ENCODE measurements around the gene XKR8. TPM values are rescaled to one million over a fixed set of nuclear protein-coding genes. Genes with fewer than 3 reads are reported as not detected.

XKR8 gene
- total and polyA plus RNA-seq, 9 donors = 2.3 to 8.6 (median 7.8) TPM

DNA sequence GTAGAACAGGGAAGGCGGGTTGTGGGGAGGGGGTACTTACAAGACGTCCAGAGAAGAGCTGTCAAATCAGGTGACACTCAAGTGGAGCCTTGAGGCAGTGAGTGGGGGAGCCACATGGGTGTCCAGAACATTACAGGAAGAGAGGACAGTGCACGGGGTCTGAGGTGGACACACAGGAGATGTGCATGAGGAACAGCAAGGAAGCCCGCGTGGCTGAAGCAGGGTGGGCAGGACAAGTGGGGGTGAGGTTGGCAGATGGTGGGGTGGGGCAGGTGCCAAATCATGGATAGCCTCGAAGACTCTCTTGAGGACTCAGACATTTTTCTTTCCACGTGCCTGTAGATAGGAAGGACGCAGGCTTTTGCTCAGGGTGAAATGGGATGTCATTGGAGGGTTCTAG, 24.1 kb upstream of the XKR8 start:
- H3K4me1 ChIP-seq (ENCODE audit: control insufficient read depth, insufficient read depth, low read length) = peaks cover 6% of the 10 kb centered on the region
- DNase-seq = no peak
- H3K36me3 ChIP-seq (ENCODE audit: control insufficient read depth, insufficient read depth, low read length) = no peaks in the 10 kb centered on the region
- H3K27me3 ChIP-seq (ENCODE audit: control insufficient read depth, insufficient read depth, low read length) = peaks cover 23% of the 10 kb centered on the region
- WGBS (ENCODE audit: insufficient coverage) = 49% methylated on average over 8 of the region's 8 CpGs
- no peak overlapping the region for H3K27ac ChIP-seq (ENCODE audit: low read length)
- H3K9me3 ChIP-seq (replicated peaks; ENCODE audit: control insufficient read depth, low read depth, low read length) = no peaks in the 10 kb centered on the region
- H3K4me3 ChIP-seq (ENCODE audit: low read length) = no peak overlapping the region

DNA sequence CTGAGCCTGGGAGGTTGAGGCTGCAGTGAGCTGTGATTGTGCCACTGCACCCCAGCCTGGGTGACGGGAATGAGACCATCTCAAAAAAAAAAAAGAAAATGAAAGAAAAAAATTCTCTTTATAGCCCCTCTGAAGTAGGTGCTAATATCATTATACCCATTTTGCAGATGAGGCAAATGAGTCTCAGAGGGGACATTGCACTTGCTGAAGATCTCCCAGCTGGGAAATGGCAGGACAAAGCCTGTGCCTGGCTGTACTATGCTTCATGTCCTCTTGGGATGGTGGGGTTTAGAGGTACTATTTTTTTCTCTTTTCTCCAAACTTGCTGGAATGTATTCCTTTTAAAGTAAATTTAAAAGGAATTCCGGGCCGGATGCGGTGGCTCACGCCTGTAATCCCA, 23.4 kb upstream of the XKR8 start:
- H3K27me3 ChIP-seq (ENCODE audit: control insufficient read depth, insufficient read depth, low read length) = peaks cover 23% of the 10 kb centered on the region
- WGBS (ENCODE audit: insufficient coverage) = no CpG with 5 or more reads among the region's 5 CpGs
- H3K27ac ChIP-seq (ENCODE audit: low read length) = no peak overlapping the region
- DNase-seq = no peak
- H3K36me3 ChIP-seq (ENCODE audit: control insufficient read depth, insufficient read depth, low read length) = no peaks in the 10 kb centered on the region
- H3K4me1 ChIP-seq (ENCODE audit: control insufficient read depth, insufficient read depth, low read length) = peaks cover 6% of the 10 kb centered on the region
- H3K4me3 ChIP-seq (ENCODE audit: low read length) = no peak overlapping the region
- H3K9me3 ChIP-seq (replicated peaks; ENCODE audit: control insufficient read depth, low read depth, low read length) = no peaks in the 10 kb centered on the region

DNA sequence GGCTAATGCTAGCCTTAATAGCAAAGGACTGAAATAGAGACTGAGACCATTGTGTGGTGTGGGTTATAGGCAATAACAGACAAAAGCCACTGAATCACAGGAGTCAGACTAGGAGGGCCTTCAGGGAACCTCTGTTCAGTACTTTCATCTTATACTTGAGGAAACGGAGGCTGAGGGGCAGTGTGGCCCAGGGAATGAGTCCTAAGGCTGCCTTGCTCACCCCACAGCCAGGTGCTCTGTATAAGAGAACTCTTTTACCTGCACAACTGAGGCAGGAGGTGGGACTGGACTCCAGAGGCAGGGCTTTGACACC, 22.3 kb upstream of the XKR8 start:
- peaks cover 23% of the 10 kb centered on the region for H3K27me3 ChIP-seq (ENCODE audit: control insufficient read depth, insufficient read depth, low read length)
- no CpG with 5 or more reads among the region's 1 CpG for WGBS (ENCODE audit: insufficient coverage)
- H3K4me1 ChIP-seq (ENCODE audit: control insufficient read depth, insufficient read depth, low read length) = peaks cover 6% of the 10 kb centered on the region
- no peak overlapping the region for H3K27ac ChIP-seq (ENCODE audit: low read length)
- H3K36me3 ChIP-seq (ENCODE audit: control insufficient read depth, insufficient read depth, low read length) = no peaks in the 10 kb centered on the region
- no peaks in the 10 kb centered on the region for H3K9me3 ChIP-seq (replicated peaks; ENCODE audit: control insufficient read depth, low read depth, low read length)
- DNase-seq = no peak
- H3K4me3 ChIP-seq (ENCODE audit: low read length) = no peak overlapping the region

DNA sequence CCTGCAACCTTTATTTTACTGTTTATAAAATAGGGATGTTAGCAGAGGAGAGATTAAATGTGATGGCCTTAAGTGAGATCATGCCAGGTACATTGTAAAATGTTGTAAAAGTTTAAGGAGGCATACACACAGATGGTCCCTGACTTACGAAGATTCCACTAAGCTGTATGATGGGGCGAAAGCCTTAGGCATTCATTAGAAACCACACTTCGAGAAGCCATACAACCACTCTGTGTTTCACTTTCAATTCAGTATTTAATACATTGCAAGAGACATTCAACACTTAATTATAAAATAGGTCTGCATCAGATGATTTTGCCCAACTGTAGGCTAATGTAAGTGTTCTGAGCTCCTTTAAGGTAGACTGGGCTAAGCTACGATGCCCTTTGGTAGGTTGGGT, 21.3 kb upstream of the XKR8 start:
- no peak overlapping the region for H3K27ac ChIP-seq (ENCODE audit: low read length)
- DNase-seq = no peak
- no peaks in the 10 kb centered on the region for H3K36me3 ChIP-seq (ENCODE audit: control insufficient read depth, insufficient read depth, low read length)
- no CpG with 5 or more reads among the region's 4 CpGs for WGBS (ENCODE audit: insufficient coverage)
- H3K4me3 ChIP-seq (ENCODE audit: low read length) = no peak overlapping the region
- H3K4me1 ChIP-seq (ENCODE audit: control insufficient read depth, insufficient read depth, low read length) = peaks cover 6% of the 10 kb centered on the region
- peaks cover 23% of the 10 kb centered on the region for H3K27me3 ChIP-seq (ENCODE audit: control insufficient read depth, insufficient read depth, low read length)
- no peaks in the 10 kb centered on the region for H3K9me3 ChIP-seq (replicated peaks; ENCODE audit: control insufficient read depth, low read depth, low read length)

DNA sequence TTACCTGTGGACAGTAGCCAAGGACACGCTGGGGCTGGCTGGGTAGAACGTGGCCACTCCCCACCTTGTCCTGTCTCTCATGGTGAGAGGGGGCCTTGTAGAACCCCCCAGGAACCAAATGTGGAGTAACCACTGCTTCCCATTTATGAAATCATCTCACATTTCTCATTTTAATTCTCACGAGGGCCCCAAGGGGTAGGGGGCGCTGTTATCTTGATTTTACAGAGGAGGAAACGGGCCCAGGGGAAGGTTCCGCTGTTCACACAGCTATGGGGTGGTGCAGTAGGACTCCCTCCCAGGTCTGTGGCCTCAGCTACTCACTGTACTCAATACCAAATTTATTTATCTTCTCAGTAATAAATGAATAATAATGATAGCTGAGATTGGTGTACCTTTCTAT, 19.5 kb upstream of the XKR8 start:
- Histone ChIP-seq H3K27ac (ENCODE audit: low read length) (no peak overlapping the region), H3K27me3 (ENCODE audit: control insufficient read depth, insufficient read depth, low read length) (peaks cover 15% of the 10 kb centered on the region), H3K4me1 (ENCODE audit: control insufficient read depth, insufficient read depth, low read length) (no peaks in the 10 kb centered on the region), H3K4me3 (ENCODE audit: low read length) (no peak overlapping the region), H3K36me3 (ENCODE audit: control insufficient read depth, insufficient read depth, low read length) (no peaks in the 10 kb centered on the region), H3K9me3 (replicated peaks; ENCODE audit: control insufficient read depth, low read depth, low read length) (no peaks in the 10 kb centered on the region)
- 53% methylated on average over 2 of the region's 6 CpGs for WGBS (ENCODE audit: insufficient coverage)
- DNase-seq = no peak

DNA sequence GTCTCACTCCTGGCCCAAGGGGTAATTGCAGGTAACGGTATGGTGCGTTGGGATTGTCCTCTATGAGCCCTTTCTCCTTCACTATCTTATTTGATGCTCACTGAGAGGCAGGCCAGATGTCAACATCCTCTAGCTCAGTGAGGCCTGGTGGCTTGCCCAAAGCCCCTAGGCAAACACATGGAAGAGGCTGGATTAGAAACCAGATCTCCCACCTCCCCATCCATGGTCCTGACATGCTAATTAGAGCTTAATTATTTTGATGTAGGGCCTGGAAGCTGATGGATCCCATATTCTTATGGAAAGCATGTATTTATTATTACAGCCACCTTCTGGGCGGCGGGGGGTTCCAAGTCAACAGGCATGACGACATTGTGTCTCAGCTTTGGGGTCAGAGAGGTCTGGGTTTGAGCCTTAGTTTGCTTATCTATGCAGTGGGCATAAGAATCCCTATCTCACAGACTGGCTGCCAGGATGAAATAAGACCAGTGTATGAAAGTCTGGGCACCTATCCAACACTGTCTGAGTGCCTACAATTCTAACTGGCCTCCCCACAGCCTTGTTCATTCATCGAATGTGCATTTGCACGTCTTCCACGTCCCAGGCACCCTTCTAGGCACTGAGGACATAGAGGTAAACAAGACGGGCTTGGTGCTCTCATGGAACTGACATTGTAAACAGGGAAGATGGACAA, 18.8 kb upstream of the XKR8 start:
- Histone ChIP-seq H3K9me3 (replicated peaks; ENCODE audit: control insufficient read depth, low read depth, low read length) (no peaks in the 10 kb centered on the region), H3K4me3 (ENCODE audit: low read length) (no peak overlapping the region), H3K36me3 (ENCODE audit: control insufficient read depth, insufficient read depth, low read length) (no peaks in the 10 kb centered on the region), H3K27me3 (ENCODE audit: control insufficient read depth, insufficient read depth, low read length) (peaks cover 12% of the 10 kb centered on the region), H3K4me1 (ENCODE audit: control insufficient read depth, insufficient read depth, low read length) (no peaks in the 10 kb centered on the region), H3K27ac (ENCODE audit: low read length) (no peak overlapping the region)
- WGBS (ENCODE audit: insufficient coverage) = 92% methylated on average over 5 of the region's 9 CpGs
- no peak for DNase-seq

DNA sequence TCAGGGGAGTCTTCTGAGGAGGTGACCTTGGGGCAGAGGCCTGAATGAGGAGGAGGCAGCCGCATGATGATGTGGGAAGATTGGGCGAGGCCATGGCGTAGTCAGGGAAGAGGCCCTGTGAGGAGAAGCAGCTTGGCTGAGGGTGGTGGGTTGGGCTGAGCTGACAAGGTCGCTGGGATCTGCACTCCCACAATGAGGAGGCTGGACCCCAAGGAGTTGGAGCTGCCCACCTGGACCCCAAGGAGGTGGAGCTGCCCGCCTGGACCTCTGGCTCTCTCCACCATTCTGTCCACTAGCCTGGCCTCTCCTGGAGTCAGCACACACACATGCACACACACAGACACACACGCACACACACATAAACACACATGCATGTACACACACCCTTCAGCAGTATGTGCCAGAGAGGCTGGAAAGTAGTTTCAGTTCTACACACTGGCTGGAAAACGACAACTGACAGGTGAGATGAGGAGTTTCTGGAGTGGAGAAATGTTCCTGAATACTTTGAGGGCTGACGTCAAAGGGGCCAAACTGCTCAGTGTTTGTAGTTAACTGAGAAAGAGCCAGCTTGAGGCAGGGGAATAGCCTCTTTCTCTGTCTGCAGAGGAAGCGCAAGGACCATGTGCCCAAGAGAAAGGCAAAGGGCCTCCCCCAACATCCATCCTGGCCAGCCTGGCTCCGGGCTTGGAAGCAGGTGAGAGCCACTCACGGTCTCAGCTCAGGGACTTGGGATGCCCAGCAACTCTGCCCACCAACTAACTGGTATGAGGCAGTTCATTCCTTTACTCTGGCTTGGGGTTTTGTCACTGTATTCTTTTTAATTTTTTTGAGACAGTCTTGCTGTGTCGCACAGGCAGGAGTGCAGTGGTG, 17.9 kb upstream of the XKR8 start:
- no peaks in the 10 kb centered on the region for H3K9me3 ChIP-seq (replicated peaks; ENCODE audit: control insufficient read depth, low read depth, low read length)
- peaks cover 9% of the 10 kb centered on the region for H3K27me3 ChIP-seq (ENCODE audit: control insufficient read depth, insufficient read depth, low read length)
- H3K4me1 ChIP-seq (ENCODE audit: control insufficient read depth, insufficient read depth, low read length) = no peaks in the 10 kb centered on the region
- 71% methylated on average over 9 of the region's 12 CpGs for WGBS (ENCODE audit: insufficient coverage)
- no peaks in the 10 kb centered on the region for H3K36me3 ChIP-seq (ENCODE audit: control insufficient read depth, insufficient read depth, low read length)
- peak; percentile 11 for DNase-seq
- H3K27ac ChIP-seq (ENCODE audit: low read length) = no peak overlapping the region
- no peak overlapping the region for H3K4me3 ChIP-seq (ENCODE audit: low read length)

DNA sequence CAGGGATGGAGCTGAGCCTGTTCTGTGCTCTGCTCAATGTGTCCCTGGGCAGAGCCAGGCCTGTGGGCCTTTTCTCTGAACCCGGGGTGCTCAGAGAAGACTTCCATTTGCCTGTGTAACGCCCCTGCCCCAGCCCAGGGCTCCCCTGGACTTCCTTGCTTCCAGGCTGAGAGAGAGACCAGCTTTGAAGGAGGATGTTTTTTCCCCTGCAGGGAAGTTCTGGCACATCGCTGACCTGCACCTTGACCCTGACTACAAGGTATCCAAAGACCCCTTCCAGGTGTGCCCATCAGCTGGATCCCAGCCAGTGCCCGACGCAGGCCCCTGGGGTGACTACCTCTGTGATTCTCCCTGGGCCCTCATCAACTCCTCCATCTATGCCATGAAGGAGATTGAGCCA, 14.8 kb upstream of the XKR8 start:
- WGBS (ENCODE audit: insufficient coverage) = 78% methylated on average over 2 of the region's 5 CpGs
- H3K4me3 ChIP-seq (ENCODE audit: low read length) = no peak overlapping the region

DNA sequence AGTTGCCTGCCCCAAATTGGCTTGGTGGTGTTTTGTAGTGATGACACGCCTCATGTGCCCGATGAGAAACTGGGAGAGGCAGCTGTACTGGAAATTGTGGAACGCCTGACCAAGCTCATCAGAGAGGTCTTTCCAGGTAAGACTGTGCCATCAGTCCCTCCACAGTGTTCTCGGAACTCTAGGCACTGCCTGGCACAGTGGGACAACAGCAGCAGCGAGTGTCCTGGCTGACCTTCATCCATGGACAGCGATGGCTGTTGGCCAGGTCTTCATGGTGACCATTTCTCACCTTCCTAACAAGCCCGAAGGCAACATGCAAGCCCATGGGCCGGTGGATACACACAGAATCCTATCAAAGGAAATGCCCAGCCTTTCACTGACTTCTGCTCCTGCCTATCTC, 10.7 kb upstream of the XKR8 start:
- 91% methylated on average over 6 of the region's 8 CpGs for WGBS (ENCODE audit: insufficient coverage)
- Histone ChIP-seq H3K36me3 (ENCODE audit: control insufficient read depth, insufficient read depth, low read length) (no peaks in the 10 kb centered on the region), H3K9me3 (replicated peaks; ENCODE audit: control insufficient read depth, low read depth, low read length) (no peaks in the 10 kb centered on the region), H3K27me3 (ENCODE audit: control insufficient read depth, insufficient read depth, low read length) (peaks cover 2% of the 10 kb centered on the region), H3K4me3 (ENCODE audit: low read length) (no peak overlapping the region), H3K4me1 (ENCODE audit: control insufficient read depth, insufficient read depth, low read length) (no peaks in the 10 kb centered on the region), H3K27ac (ENCODE audit: low read length) (no peak overlapping the region)
- no peak for DNase-seq

More for the DNA sequence above, 14.8 kb upstream of the XKR8 start:
- H3K36me3 ChIP-seq (ENCODE audit: control insufficient read depth, insufficient read depth, low read length) = no peaks in the 10 kb centered on the region
- no peaks in the 10 kb centered on the region for H3K4me1 ChIP-seq (ENCODE audit: control insufficient read depth, insufficient read depth, low read length)
- H3K9me3 ChIP-seq (replicated peaks; ENCODE audit: control insufficient read depth, low read depth, low read length) = no peaks in the 10 kb centered on the region
- peaks cover 2% of the 10 kb centered on the region for H3K27me3 ChIP-seq (ENCODE audit: control insufficient read depth, insufficient read depth, low read length)
- DNase-seq = no peak
- no peak overlapping the region for H3K27ac ChIP-seq (ENCODE audit: low read length)

DNA sequence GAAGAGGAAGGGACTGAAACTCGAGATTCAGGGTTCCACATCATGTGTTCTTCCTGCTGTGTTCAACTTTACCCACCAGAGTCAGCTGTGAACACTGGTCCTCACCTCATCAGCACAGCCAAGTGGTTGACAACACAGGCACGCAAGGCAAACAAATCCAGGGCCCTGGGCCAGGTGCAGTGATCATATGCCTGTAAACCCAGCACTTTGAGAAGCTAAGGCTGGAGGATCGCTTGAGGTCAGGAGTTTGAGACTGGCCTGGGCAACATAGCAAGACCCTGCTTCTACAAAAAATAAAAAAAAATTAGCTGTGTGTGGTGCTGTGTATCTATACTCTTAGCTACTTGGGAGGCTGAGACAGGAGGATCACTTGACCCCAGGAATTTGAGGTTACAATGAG, 8.4 kb upstream of the XKR8 start:
- Histone ChIP-seq H3K9me3 (replicated peaks; ENCODE audit: control insufficient read depth, low read depth, low read length) (no peaks in the 10 kb centered on the region), H3K27me3 (ENCODE audit: control insufficient read depth, insufficient read depth, low read length) (peaks cover 2% of the 10 kb centered on the region), H3K4me1 (ENCODE audit: control insufficient read depth, insufficient read depth, low read length) (no peaks in the 10 kb centered on the region), H3K27ac (ENCODE audit: low read length) (no peak overlapping the region), H3K4me3 (ENCODE audit: low read length) (no peak overlapping the region), H3K36me3 (ENCODE audit: control insufficient read depth, insufficient read depth, low read length) (no peaks in the 10 kb centered on the region)
- DNase-seq = no peak
- no CpG with 5 or more reads among the region's 3 CpGs for WGBS (ENCODE audit: insufficient coverage)
